Adipose tissue (tissue), 3 donors: Measurements from ENCODE around the gene TARDBP. TPM values are rescaled to one million over a fixed set of nuclear protein-coding genes. Genes with fewer than 3 reads are reported as not detected.
"Not testable (repeated sequence)": the region's sequence is repeated elsewhere in the genome, so short reads cannot be mapped to it uniquely, and the experiment has no call there.

ENCODE experiments used
- H3K27ac ChIP-seq: one replicate; pipeline ENCODE4 v1.5.1; 2013; ENCODE audit warnings: low read depth, low read length
- WGBS, 3 donors: extraction: QIAGEN DNeasy Blood & Tissue Kit; methylation state at CpG; one replicate each; pipeline ENCODE4 v1.1.7; 2013; 5-methylcytosine and 5-hydroxymethylcytosine counted together
- polyA plus RNA-seq, 3 donors: library from polyadenylated mRNA; stranded (reverse); fragments of 200-250 nt; gene quantifications; one replicate each; pipeline ENCODE4 v1.2.3, GENCODE V29; 2013
- donor health status: healthy with polysubstance abuse.
- donor health status: Bipolar disorder and iron deficiency.
- donor health status: healthy.

Gene TARDBP
- polyA plus RNA-seq, 3 donors: 54.7 to 152 (median 132) TPM

DNA sequence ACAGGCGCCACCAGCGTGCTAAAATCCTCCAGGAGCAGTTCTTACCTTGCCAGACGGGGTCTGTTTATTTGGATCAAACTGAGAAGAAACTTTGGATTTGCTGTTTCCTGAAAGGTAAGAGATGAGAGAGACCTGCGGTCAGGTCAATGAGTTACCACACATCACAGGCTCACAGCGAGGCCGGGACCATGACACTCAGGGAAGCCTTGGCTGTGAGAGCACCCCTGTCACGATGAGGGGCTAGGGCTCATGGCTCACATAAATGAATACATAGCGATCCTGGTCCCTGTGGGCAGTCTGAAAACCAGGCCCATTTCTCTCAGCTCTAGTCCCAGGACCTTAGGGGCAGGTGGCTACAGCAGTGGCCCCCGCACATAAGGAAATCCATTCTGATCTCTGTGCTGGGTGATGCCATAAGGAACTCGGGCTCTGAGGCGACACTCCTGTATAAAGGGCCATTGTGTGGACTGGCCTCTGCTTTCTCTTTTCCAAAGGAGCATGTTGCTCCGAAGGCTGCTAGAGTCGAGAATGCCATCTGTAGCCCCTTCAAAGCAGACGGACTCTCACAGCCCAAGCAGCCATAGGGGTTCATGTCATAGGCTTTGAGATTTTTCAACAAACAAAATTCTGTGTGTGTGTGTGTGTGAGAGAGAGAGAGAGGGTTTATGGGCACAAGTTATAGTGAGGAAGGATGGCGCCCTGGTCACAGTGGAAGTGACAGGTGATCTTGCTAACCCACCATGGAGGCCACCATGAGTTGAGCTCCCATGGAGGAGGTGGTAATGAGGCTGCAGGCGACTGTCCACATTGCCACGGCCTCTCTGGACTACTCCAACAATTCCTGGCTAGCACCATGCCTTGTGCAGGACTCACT, 56.4 kb downstream of the TARDBP start:
- 91 to 97% (median 94%) methylated on average over 17 of the region's 17 CpGs for WGBS, 3 donors
- H3K27ac ChIP-seq: no peak overlapping the region

GRCh38 chr1:11070876-11071275, 58.4 kb downstream of the TARDBP start:
- no peak overlapping the region for H3K27ac ChIP-seq
- WGBS, 3 donors: 75 to 92% (median 91%) methylated on average over 10 to 11 of the region's 11 CpGs

DNA sequence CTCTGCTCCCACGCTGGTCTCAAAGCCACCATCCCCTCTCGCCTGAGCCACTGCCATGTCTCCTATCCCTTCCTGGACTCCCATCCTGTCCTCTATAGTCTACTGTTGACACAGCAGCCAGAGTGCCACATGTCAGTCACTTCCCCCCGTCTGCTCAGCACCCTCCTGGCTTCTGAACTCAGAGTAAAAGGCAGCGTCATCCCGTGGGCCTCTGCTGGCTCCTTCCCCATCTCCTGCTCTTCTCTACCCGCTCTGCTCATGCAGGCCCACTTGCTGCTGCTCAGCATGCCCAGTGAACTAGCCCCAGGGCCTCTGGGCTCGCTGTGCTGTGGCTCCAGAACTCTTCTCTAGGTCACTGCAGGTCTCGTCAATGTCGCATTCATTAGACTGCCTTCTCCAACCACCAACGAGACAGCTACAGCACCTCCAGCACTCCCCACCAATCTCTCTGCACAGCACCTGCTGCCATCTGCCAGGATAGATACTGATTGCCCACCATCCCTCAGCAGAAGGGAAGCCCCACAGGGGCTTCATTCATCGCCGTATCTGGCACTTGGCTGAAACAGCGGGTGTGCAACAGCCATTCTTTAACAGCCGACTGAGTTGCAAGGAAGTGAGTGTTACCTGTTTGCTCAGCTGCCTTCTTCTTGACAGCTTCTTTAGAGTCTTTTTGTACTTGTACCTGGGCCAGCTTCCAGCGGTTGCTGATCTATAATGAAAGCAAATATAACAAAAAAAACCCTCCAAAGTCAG, 59.2 kb downstream of the TARDBP start:
- WGBS, 3 donors: 41 to 85% (median 80%) methylated on average over 15 of the region's 15 CpGs
- H3K27ac ChIP-seq: no peak overlapping the region

GRCh38 chr1:11072216-11072917, 59.9 kb downstream of the TARDBP start:
- H3K27ac ChIP-seq: no peak overlapping the region
- WGBS, 3 donors: 46 to 71% (median 70%) methylated on average over 13 of the region's 13 CpGs

DNA sequence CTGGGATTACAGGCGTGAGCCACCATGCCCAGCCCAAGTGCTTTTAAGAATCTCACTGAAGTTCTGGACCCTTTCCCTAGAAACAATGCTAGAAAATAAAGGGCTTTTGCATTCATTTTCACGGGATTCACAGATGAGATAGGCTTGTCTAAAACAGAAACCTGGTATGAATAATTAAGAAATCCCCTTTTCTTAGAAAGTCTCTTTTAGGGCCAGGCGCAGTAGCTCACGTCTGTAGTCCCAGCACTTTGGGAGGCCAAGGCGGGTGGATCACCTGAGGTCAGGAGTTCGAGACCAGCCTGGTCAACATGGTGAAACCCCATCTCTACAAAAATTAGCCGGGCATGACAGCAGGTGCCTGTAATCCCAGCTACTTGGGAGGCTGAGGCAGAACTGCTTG, 60.9 kb downstream of the TARDBP start:
- 90 to 94% (median 90%) methylated on average over 7 of the region's 7 CpGs for WGBS, 3 donors
- H3K27ac ChIP-seq: not testable (repeated sequence)

Other genes starting within 250 kb of the TARDBP start
- 1 to 10 TPM; 3.0 to 3.7 (median 3.4) TPM for gene CASZ1, start 216.0 kb upstream of the TARDBP start, polyA plus RNA-seq
- under 1 TPM in 2 of 3 donors, not detected in 1; 0.02 to 0.04 TPM for gene MASP2, start 34.6 kb downstream of the TARDBP start, polyA plus RNA-seq
- 100 to 1,000 TPM; 113 to 130 (median 120) TPM for gene SRM, start 47.4 kb downstream of the TARDBP start, polyA plus RNA-seq
- gene EXOSC10, start 87.2 kb downstream of the TARDBP start, polyA plus RNA-seq: 10 to 100 TPM; 21.2 to 31.6 (median 25.1) TPM
- gene ANGPTL7, start 176.7 kb downstream of the TARDBP start, polyA plus RNA-seq: 1 to 10 TPM in 2 of 3 donors, under 1 TPM in 1; 0.45 to 1.7 (median 1.1) TPM
- 10 to 100 TPM in 2 of 3 donors, 1 to 10 TPM in 1; 8.7 to 16.9 (median 12.6) TPM for gene MTOR, start 249.9 kb downstream of the TARDBP start, polyA plus RNA-seq